T-helper 1 cell treated with Interleukin-12 subunit alpha and Interleukin-12 subunit beta and Interleukin-4 antibody, amounts not matched to agents 30 μg/mL and 1 μg/mL, for 36 hours (primary cell): Measurements from ENCODE around the gene ZNF385C.

Experiments used
- H3K27ac Mint-ChIP-seq: one replicate; pipeline ENCODE4 v1.8.0; 2021; ENCODE audit warnings: mild to moderate bottlenecking, mixed read lengths
- H3K27me3 Mint-ChIP-seq: one replicate; pipeline ENCODE4 v1.8.0; 2021; ENCODE audit warnings: low read depth, mixed read lengths
- H3K36me3 Mint-ChIP-seq: one replicate; pipeline ENCODE4 v1.8.0; 2021; ENCODE audit warnings: low read depth, mixed read lengths
- H3K4me1 Mint-ChIP-seq: one replicate; pipeline ENCODE4 v1.8.0; 2021; ENCODE audit warnings: low read depth, mixed read lengths
- H3K4me3 Mint-ChIP-seq: one replicate; pipeline ENCODE4 v1.8.0; 2021; ENCODE audit warnings: mild to moderate bottlenecking, moderate library complexity, mixed read lengths
- H3K9me3 Mint-ChIP-seq: one replicate; pipeline ENCODE4 v1.8.0; 2021; ENCODE audit warnings: mixed read lengths

The ZNF385C gene

DNA sequence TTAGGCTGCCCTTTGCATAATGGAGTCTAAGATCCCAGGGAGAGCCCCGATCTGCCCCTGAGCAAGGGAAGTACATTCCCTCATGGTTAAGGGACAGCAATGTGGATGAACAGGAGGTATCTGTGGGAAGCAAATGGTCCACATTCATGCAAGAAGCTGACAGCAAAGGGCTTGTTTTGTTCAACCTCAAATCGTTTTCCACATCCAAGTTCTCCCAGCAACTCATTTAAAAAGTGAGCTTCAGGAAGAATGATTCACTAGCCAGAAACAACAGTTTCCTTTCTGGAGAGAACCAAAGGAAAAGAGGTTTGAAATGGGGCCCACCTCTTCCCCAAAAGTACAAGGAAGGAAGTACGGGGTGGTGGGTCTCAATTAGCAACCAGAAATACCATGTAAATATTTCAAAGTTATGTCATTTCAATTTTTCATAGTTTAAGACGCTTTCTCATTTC lies 33.7 kb upstream of the ZNF385C start:
- H3K27ac Mint-ChIP-seq = no peak overlapping the region
- no peak overlapping the region for H3K4me3 Mint-ChIP-seq

DNA sequence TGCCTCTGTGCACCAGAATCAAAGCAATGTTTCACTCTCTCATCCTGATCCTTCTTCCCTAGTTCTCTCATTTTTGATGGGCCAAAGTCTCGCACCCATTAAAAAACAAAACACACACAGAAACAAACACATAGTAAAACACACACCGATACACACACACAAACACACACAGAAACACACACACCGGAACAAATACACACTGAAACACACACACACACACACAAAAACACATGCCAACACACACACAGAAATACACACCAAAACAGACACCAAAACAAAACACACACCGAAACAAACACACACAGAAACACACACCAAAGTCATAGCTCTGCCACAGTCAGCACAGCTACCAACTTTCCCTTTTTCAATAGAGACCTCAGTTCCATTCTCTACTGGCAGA lies 33.0 kb upstream of the ZNF385C start:
- H3K27ac Mint-ChIP-seq = peak overlapping the region; percentile 2

More for the DNA sequence above, 33.7 kb upstream of the ZNF385C start:
- Mint-ChIP-seq H3K27me3 (no peaks in the 10 kb centered on the region), H3K4me1 (peaks cover 34% of the 10 kb centered on the region), H3K36me3 (peaks cover 25% of the 10 kb centered on the region), H3K9me3 (no peaks in the 10 kb centered on the region)

GRCh38 chr17:42130310-42130936 lies 32.1 kb upstream of the ZNF385C start:
- H3K4me3 Mint-ChIP-seq = no peak overlapping the region
- no peaks in the 10 kb centered on the region for H3K27me3 Mint-ChIP-seq
- no peak overlapping the region for H3K27ac Mint-ChIP-seq
- H3K4me1 Mint-ChIP-seq = peaks cover 26% of the 10 kb centered on the region
- H3K9me3 Mint-ChIP-seq = no peaks in the 10 kb centered on the region
- peaks cover 33% of the 10 kb centered on the region for H3K36me3 Mint-ChIP-seq

More for the DNA sequence above, 33.0 kb upstream of the ZNF385C start:
- Mint-ChIP-seq H3K4me3 (no peak overlapping the region), H3K9me3 (no peaks in the 10 kb centered on the region), H3K36me3 (peaks cover 29% of the 10 kb centered on the region), H3K4me1 (peaks cover 33% of the 10 kb centered on the region), H3K27me3 (no peaks in the 10 kb centered on the region)

DNA sequence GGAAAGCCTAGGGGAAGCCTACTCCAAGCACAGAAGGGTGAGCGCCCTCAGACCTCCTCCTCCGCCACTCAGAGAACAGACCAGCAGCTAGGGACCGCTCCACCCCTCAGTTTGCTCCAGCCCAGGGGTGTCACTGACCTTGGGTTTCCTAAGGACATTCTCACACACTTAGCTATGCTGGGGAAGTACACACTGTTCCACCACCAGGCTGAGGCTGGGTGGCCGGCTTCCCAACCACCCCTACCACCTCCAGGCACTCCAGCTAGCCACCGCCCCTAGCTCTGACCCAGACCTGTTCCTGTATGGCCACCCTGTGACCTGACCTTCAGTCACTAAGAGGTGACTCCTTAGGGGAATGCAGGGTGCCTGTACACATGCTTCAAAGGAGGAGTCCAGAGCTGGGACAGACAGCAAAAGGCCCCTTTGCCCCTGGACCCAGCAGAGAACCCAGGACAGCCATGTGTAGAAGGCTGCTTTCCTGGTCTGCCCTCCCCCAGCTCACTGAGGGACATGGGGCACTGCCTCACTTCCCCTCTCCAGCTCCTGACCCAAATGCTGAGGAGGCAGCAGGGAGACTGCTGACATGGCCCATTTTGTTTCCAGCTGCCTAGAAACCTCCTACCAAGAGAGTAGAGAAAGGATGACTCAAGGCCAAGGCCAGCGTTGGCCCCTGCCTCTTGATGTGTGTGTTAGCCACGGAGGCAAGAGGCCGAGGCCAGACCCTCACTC lies 31.0 kb upstream of the ZNF385C start:
- Mint-ChIP-seq H3K27ac (no peak overlapping the region), H3K9me3 (no peaks in the 10 kb centered on the region), H3K27me3 (no peaks in the 10 kb centered on the region), H3K36me3 (peaks cover 38% of the 10 kb centered on the region), H3K4me1 (peaks cover 23% of the 10 kb centered on the region), H3K4me3 (no peak overlapping the region)

DNA sequence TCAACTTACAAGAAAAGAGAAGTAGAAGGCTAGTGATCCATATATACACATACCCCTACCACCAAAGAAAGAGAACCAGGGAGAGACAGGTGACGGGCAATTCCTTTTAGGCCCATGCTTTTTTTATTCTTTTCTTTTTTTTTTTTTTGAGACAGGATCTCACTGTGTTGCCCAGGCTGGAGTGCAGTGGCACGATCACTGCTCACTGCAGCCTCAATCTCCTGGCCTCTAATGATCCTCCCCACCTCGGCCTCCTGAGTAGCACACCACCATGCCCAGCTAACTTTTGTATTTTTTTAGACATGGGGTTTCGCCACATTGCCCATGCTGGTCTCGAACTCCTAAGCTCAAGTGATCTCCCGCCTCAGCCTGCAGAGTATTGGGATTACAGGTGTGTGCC lies 29.1 kb upstream of the ZNF385C start:
- no peaks in the 10 kb centered on the region for H3K27me3 Mint-ChIP-seq
- no peaks in the 10 kb centered on the region for H3K9me3 Mint-ChIP-seq
- H3K36me3 Mint-ChIP-seq = peaks cover 39% of the 10 kb centered on the region
- no peak overlapping the region for H3K27ac Mint-ChIP-seq
- H3K4me3 Mint-ChIP-seq = no peak overlapping the region
- peaks cover 7% of the 10 kb centered on the region for H3K4me1 Mint-ChIP-seq

- Mint-ChIP-seq H3K4me3 (no peak overlapping the region), H3K36me3 (peaks cover 41% of the 10 kb centered on the region), H3K27me3 (no peaks in the 10 kb centered on the region), H3K27ac (no peak overlapping the region), H3K4me1 (peaks cover 7% of the 10 kb centered on the region), H3K9me3 (no peaks in the 10 kb centered on the region)
Measured at GRCh38 chr17:42126836-42127235, 28.6 kb upstream of the ZNF385C start.

- H3K4me3 Mint-ChIP-seq = no peak overlapping the region
- peaks cover 7% of the 10 kb centered on the region for H3K4me1 Mint-ChIP-seq
- no peaks in the 10 kb centered on the region for H3K27me3 Mint-ChIP-seq
- peaks cover 35% of the 10 kb centered on the region for H3K36me3 Mint-ChIP-seq
- H3K9me3 Mint-ChIP-seq = no peaks in the 10 kb centered on the region
- no peak overlapping the region for H3K27ac Mint-ChIP-seq
Measured at GRCh38 chr17:42125565-42125964, 27.3 kb upstream of the ZNF385C start.

DNA sequence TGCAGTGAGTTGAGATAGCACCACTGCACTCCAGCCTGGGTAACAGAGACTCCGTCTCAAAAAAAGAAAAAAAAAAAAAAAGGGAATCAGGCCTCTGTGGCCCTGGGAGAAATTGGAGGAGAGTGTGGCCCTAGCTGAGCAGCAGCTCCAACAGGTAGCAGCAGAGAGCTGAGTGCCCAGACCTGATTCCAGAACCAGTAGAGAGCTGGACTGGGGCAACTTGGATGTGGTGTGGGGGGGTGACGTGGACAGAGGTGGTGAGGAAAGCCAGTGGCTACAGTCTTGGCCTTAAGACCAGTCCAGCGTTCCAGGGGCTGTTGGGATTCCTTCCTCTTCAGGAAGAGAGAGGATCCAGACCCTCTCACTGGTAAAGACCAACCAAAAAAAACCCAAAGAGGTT lies 26.0 kb upstream of the ZNF385C start:
- peaks cover 31% of the 10 kb centered on the region for H3K36me3 Mint-ChIP-seq
- no peaks in the 10 kb centered on the region for H3K27me3 Mint-ChIP-seq
- H3K27ac Mint-ChIP-seq = no peak overlapping the region
- peaks cover 11% of the 10 kb centered on the region for H3K4me1 Mint-ChIP-seq
- no peak overlapping the region for H3K4me3 Mint-ChIP-seq
- no peaks in the 10 kb centered on the region for H3K9me3 Mint-ChIP-seq

GRCh38 chr17:42122371-42123303 lies 24.4 kb upstream of the ZNF385C start, which contains the start of gene HSPB9:
TSS of gene HSPB9 (plus strand) at chr17:42122804. CDS start at chr17:42122851, 47 bp downstream.
- Mint-ChIP-seq H3K27ac (no peak within 1 kb of the TSS), H3K4me1 (peaks cover 13% of the 10 kb centered on the region), H3K9me3 (no peaks in the 10 kb centered on the region), H3K27me3 (no peaks in the 10 kb centered on the region), H3K4me3 (peak within 1 kb of the TSS; percentile 70), H3K36me3 (peaks cover 21% of the 10 kb centered on the region)

DNA sequence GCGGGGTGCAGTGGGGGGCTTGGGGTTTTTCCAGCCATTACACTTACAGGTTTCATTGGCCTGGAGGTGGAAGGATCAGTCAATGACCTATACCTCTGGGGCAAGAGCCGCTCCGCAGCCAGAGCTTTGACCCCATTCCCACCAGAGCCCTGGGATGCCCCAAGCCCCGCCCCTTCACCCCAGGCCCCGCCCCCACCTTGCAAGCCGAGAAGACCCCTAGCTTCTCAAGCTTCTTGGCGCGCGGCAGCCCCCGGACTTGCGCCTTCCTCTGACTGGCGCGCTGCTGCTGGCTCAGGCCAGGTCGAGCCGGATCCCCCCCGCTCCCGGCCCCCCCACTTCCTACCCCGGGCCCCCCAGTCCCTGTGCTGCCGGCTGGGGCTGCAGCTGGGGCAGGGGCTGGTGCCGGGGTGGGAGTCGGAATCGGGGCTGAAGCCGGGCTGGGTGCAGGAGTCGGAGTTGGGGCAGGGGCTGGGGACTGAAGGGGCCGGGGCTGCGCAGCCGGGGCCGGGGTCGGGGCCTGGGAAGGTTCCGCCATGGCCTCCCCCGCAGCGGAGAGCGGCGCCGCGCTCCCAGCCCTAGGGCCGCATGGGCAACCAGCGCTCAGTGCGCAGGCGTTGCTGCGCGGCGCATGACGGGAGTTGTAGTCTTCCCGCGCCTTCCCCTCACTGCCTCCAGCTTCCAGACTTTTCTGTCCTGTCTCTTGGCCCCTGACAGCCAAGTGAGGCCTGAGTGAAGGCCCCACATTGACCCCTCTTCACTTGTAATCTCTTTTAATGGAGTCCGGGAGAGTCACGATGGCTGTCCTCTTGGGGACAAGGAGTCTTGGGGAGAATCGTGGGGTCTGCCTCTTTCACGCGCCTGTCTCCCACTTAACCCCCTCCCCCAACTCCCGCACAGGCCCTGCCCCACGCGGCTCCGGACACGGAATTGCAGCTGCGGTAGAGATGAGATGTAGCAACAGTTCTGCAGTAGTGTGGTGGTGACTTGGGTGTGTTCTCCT lies 22.8 kb upstream of the ZNF385C start, which contains the start of gene KAT2A:
TSS of gene KAT2A (minus strand) at position 598 of the 1,000 bp plus-strand sequence. CDS start at position 535, 63 bp downstream.
- peaks cover 20% of the 10 kb centered on the region for H3K36me3 Mint-ChIP-seq
- H3K27ac Mint-ChIP-seq = peak within 1 kb of the TSS; percentile 31
- H3K27me3 Mint-ChIP-seq = no peaks in the 10 kb centered on the region
- peak within 1 kb of the TSS; percentile 70 for H3K4me3 Mint-ChIP-seq
- peaks cover 16% of the 10 kb centered on the region for H3K4me1 Mint-ChIP-seq
- H3K9me3 Mint-ChIP-seq = no peaks in the 10 kb centered on the region

GRCh38 chr17:42120161-42120769 lies 22.0 kb upstream of the ZNF385C start:
- H3K27me3 Mint-ChIP-seq = no peaks in the 10 kb centered on the region
- H3K9me3 Mint-ChIP-seq = no peaks in the 10 kb centered on the region
- peak overlapping the region; percentile 31 for H3K27ac Mint-ChIP-seq
- peaks cover 17% of the 10 kb centered on the region for H3K4me1 Mint-ChIP-seq
- H3K36me3 Mint-ChIP-seq = peaks cover 20% of the 10 kb centered on the region
- peak overlapping the region; percentile 58 for H3K4me3 Mint-ChIP-seq

GRCh38 chr17:42119301-42119700 lies 21.0 kb upstream of the ZNF385C start:
- Mint-ChIP-seq H3K36me3 (peaks cover 16% of the 10 kb centered on the region), H3K4me3 (peak overlapping the region; percentile 30), H3K9me3 (no peaks in the 10 kb centered on the region), H3K27ac (peak overlapping the region; percentile 21), H3K27me3 (no peaks in the 10 kb centered on the region), H3K4me1 (peaks cover 17% of the 10 kb centered on the region)

DNA sequence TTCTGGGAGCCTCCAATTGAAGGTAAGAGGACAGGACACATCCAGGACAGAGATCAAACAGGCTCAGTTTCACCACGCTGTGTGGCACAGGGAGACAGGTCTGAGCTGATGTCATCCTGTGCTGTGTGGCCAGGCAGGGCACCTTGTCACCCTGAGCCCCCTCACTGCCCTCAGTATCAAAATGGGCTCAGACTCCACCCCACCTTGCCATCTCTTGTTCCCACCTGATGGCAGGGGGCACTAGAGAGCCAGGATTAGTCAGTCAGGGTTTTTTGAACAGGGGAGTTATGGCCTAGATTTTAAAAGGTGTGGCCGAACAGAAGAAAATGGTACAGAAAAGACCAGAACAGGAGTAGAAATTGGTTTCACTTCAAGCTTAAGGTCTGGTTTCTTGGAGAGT lies 20.3 kb upstream of the ZNF385C start:
- Mint-ChIP-seq H3K27ac (peak overlapping the region; percentile 19), H3K9me3 (no peaks in the 10 kb centered on the region), H3K4me1 (peaks cover 17% of the 10 kb centered on the region), H3K4me3 (peak overlapping the region; percentile 38), H3K27me3 (no peaks in the 10 kb centered on the region), H3K36me3 (peaks cover 16% of the 10 kb centered on the region)
